ENCODE results near the gene KLHL41.
"Not testable (repeated sequence)": the region's sequence is repeated elsewhere in the genome, so short reads cannot be mapped to it uniquely, and the experiment has no call there.

Gene KLHL41

GRCh38 chr2:169509955-169510354 lies 453 bp downstream of the KLHL41 start:
- DNase-seq (ENCODE audit: low read depth in 2 of 2): no peak

GRCh38 chr2:169510496-169510895 lies 994 bp downstream of the KLHL41 start:
- no peak for DNase-seq (ENCODE audit: low read depth in 2 of 2)

- DNase-seq (ENCODE audit: low read depth in 2 of 2): no peak
Observed at GRCh38 chr2:169511818-169512217, 2.3 kb downstream of the KLHL41 start.

- DNase-seq (ENCODE audit: low read depth in 2 of 2): no peak
Observed at GRCh38 chr2:169512525-169512924, 3.0 kb downstream of the KLHL41 start.

- DNase-seq (ENCODE audit: low read depth in 2 of 2): no peak
Observed at GRCh38 chr2:169513094-169513493, 3.6 kb downstream of the KLHL41 start.

- DNase-seq (ENCODE audit: low read depth in 2 of 2): no peak
Observed at GRCh38 chr2:169513926-169514325, 4.4 kb downstream of the KLHL41 start.

- DNase-seq (ENCODE audit: low read depth in 2 of 2): not testable (repeated sequence)
Observed at GRCh38 chr2:169514758-169515157, 5.3 kb downstream of the KLHL41 start.

GRCh38 chr2:169516488-169516995 lies 7.0 kb downstream of the KLHL41 start:
- DNase-seq (ENCODE audit: low read depth in 2 of 2): not testable (repeated sequence)

GRCh38 chr2:169520896-169521295 lies 11.4 kb downstream of the KLHL41 start:
- no peak for DNase-seq (ENCODE audit: low read depth in 2 of 2)

GRCh38 chr2:169523681-169524080 lies 14.2 kb downstream of the KLHL41 start:
- no peak for DNase-seq (ENCODE audit: low read depth in 2 of 2)

GRCh38 chr2:169525434-169525833 lies 15.9 kb downstream of the KLHL41 start:
- no peak for DNase-seq (ENCODE audit: low read depth in 2 of 2)

- no peak for DNase-seq (ENCODE audit: low read depth in 2 of 2)
Observed at GRCh38 chr2:169526451-169526850, 16.9 kb downstream of the KLHL41 start.

GRCh38 chr2:169528271-169528701 lies 18.8 kb downstream of the KLHL41 start:
- peak; percentile 9 to 48 for DNase-seq (ENCODE audit: low read depth in 2 of 2)

- DNase-seq (ENCODE audit: low read depth in 2 of 2): not testable (repeated sequence)
Observed at GRCh38 chr2:169539460-169539859, 30.0 kb downstream of the KLHL41 start.

- no peak for DNase-seq (ENCODE audit: low read depth in 2 of 2)
Observed at GRCh38 chr2:169540146-169540545, 30.6 kb downstream of the KLHL41 start.

- no peak for DNase-seq (ENCODE audit: low read depth in 2 of 2)
Observed at GRCh38 chr2:169542433-169542832, 32.9 kb downstream of the KLHL41 start.

- no peak for DNase-seq (ENCODE audit: low read depth in 2 of 2)
Observed at GRCh38 chr2:169546756-169547155, 37.3 kb downstream of the KLHL41 start.

GRCh38 chr2:169561364-169561763 lies 51.9 kb downstream of the KLHL41 start:
- DNase-seq (ENCODE audit: low read depth in 2 of 2): no peak

GRCh38 chr2:169562084-169562483 lies 52.6 kb downstream of the KLHL41 start:
- not testable (repeated sequence) for DNase-seq (ENCODE audit: low read depth in 2 of 2)

GRCh38 chr2:169562519-169562918 lies 53.0 kb downstream of the KLHL41 start:
- no peak for DNase-seq (ENCODE audit: low read depth in 2 of 2)

GRCh38 chr2:169565686-169566085 lies 56.2 kb downstream of the KLHL41 start:
- no peak for DNase-seq (ENCODE audit: low read depth in 2 of 2)

- no peak for DNase-seq (ENCODE audit: low read depth in 2 of 2)
Observed at GRCh38 chr2:169569948-169570347, 60.4 kb downstream of the KLHL41 start.

GRCh38 chr2:169570752-169571151 lies 61.2 kb downstream of the KLHL41 start:
- DNase-seq (ENCODE audit: low read depth in 2 of 2): not testable (repeated sequence)

GRCh38 chr2:169571571-169571970 lies 62.1 kb downstream of the KLHL41 start:
- no peak for DNase-seq (ENCODE audit: low read depth in 2 of 2)
